ENCODE results near the gene DERL3.

DERL3 gene

DNA sequence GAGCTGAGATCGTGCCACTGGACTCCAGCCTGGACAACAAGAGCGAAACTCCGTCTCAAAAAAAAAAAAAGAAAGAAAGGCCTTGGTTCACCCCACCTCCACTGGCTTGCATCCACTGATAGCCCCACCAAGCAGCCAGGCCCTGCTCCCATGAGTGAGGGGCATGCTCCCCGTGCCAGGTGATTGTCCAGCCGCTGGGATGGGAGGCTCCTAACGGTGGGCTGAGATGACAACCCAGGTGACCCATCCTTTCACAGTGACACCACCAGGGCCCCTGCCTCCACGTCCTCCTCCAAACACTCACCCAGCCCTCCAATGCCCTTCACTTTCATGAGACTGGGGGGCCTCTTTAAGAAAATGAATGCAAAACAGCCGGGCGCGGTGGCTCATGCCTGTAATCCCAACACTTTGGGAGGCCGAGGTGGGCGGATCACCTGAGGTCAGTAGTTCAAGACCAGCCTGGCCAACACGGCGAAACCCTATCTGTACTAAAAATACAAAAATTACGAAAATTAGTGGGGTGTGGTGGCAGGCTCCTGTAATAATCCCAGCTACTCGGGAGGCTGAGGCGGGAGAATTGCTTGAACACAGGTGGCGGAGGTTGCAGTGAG, 8.6 kb upstream of the DERL3 start:
- no peak for DNase-seq

DNA sequence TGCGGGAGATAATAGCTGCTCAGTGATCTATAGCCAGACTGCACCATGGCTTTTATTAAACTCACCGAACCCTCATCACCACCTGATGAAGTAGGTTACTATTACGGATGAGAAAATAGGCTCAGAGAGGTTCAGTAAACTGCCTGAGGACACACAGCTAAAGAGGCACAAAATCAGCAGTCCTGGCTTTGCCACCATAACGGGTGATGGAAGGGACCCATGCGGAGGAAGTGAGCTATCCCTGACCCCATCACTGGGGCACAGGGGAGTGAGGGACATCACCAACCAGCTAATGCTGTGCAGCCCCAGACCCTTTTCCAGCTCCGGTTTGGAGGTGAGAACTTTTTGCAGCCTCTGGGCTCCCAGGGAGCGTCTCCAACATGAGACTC, 7.3 kb upstream of the DERL3 start:
- DNase-seq: no peak

DNA sequence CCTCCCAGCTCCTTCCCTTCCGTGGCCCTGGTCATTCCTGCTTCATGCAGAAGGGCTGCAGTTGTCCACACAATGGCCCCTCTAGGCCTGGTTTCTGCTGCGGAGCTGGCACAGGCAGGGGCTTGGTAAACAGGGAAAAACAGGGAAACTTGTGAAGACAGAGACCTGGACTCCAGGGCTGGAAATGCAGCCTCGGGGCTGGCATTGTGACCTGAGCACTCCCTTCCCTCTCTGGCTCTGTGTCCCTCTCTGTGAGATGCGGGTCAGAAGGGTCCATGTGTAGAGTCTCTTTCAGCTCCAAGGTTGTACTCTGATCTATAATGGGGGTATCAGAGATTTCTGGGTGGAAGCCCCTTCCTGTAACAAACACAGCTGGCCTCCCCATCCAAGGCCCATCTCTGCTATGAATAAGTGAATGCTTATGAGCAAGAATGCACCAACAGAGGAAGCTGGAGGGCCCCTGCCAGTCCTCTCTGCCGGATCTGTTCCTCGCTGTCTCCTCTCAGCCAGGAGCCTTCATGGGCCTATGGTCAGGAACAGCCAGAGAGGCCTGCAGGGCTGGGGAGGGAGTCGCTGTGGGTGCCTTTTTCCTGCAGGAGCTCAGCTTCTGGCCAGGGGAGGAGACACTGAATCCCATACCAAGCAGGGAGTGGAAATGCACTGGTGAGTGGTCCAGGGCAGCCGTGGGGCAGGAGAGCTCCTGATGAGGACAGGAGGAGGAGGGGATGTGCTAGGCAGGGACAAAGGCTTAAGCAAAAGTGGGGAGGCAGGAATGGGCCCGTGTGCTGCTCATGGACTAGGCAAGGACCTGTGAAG, 6.7 kb upstream of the DERL3 start:
- DNase-seq: no peak

DNA sequence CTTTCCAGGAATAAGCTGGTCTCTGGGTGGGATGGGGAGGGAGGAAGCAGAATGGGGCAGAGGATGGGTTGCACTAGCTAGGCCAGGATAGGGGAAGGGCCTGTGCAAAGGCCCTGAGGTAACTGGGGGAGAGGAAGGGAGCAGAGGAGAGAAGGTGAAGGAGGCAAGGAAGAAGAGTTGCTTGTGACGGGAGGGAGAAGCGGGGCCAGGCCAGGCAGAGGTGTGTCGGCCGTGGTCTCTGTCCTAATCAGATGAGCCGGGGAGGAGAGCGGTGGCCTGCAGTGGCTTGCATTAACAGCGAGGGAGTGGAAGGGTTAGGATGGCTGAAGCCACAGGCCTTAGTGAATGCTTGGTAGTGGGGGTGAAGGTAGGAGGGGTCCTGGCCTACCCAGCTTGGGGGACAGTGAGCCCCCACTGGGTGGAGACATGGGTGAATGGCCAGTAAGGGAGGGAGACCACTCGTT, 6.0 kb upstream of the DERL3 start:
- no peak for DNase-seq

DNA sequence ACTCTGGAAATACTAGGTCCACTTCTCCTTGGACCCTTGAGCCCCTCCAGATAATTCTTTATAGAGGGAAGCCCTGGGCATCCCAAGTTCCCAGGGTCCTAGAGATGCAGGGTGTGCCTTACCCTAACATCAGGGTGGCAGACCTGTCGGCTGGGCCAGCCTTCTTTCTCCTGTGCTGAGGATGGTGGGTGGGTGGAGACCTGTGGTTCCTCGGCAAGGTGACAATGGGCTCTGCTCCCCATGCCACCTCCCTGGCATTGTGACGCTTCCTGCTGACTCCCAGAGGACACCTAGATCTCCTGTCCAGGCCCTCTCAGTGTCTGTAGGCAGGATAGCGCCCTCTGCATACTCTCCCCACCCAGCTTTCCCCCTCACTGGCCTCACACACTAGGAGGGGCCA, 3.8 kb upstream of the DERL3 start:
- DNase-seq: no peak

DNA sequence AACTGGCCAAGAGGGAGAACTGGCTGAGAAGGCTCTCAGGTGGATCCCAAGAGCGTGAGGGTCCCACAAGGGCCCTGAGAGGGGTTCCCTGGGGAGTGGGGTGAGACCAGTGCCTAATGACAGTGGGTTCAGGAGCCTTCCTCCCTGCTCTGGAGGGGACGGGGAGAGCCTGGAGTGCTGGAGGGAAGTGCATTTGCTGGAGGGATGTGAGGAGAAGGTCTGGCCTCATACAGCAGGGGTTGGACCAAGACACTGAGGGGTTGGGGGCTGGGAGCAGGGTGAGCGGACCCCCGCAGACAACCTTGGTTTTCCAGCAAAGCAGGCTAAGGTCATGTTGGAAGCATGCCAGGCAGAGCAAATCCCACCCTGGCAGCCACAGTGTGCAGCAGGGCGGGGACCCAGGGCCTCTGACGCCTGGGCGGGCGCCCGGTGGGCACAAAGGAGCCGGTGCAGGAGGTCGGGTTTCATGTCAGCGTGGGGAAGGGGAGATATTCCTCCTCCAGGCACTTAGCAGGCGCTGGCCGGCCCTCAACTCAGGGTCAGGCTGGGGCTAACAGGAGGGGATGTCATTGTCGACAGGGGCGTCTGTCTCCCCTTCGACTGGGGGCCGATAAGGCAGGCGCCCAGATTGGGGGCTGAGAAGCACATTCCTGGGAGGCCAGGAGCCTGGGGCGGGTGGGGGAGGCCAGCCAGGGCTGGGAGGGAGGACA, 3.1 kb upstream of the DERL3 start:
- no peak for DNase-seq

DNA sequence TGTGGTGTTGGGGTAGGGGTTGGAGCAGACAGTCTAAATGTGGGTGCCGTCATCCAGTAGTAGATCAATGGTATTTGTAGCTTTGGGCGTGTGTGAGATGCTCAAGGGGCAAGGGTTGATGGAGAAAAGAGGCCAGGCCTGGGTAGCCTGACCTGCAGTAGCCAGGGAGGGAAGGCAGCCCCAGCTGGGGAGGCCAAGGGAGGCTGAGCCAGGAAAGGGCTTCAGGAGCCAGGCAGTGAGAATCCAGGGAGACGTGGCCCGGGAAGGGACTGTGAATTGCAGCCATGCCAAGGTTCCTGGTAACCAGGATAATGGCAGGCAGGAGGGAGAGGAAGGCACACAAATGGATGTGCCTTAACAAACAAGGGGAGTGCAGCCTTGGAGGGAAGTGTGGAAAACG, 2.5 kb upstream of the DERL3 start:
- no peak for DNase-seq

DNA sequence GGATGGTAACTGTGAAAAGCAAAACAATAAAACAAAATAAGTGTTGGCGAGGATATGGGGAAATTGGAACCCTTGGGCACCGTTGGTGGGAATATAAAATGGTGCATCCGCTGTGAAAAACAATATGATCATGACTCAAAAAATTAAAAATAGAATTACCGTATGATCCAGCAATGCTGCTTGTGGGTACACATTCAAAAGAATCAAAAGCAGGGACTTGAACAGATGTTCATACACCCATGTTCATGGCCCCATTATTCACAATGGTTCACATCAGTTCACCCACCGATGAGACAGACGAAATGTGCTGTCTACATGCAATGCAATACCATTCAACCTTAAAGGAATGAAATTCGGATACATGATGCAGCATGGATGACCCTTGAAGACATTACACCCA, 1.2 kb upstream of the DERL3 start:
- no peak for DNase-seq

DNA sequence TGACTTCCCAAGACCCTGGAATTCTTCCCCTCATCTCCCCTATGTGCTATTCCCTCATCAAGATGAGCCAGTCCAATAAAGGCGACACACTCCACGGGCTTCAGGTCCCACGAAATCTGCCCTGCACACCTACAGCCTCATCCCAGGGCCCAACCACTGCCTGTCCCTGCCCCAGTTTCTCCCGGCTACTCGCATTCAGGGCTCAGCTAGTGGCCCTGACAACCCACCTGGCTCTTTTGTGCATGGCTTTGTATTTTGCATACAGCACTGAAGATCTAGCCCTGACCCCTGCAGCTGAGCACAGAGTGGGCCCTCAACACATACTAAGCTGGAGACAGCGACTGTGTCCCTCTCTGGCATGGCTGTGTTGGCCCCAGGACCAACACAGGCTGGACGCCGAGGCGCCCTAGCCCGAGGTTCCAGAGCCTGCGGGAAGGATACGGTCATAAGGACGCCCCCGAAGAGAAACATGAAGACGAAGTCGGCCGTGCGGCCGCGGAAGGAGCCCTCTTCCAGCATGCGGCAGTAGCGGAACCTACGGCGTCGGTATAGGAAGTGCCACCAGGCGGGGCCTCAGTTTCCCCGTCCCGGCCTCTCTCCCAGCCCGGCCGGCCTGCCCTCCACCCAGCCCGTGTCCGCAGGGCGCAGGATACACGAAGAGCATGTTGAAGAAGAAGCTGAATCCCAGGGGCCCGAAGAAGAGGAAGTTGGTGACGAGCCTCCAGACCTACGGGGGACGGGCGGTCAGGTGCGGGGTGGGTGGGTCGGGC, 710 bp downstream of the DERL3 start:
- no peak for DNase-seq

DNA sequence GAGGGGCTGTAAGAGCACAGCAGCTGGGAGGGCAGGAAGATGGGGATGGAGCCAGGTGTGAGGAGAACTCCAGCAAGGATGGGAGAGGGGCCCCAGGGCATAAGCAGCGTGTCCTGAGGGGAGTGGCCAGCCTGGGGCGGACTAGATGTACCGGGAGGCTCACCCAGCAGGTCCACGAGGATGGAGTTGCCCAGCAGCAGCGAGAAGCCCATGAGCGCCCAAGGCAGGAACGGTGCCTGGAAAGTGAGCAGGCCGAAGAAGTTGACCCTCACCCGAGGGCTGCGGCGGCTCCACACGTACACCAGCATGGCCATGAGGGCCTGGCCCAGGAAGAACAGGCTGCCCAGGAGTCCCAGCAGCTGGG, 1.3 kb downstream of the DERL3 start:
- DNase-seq: no peak

DNA sequence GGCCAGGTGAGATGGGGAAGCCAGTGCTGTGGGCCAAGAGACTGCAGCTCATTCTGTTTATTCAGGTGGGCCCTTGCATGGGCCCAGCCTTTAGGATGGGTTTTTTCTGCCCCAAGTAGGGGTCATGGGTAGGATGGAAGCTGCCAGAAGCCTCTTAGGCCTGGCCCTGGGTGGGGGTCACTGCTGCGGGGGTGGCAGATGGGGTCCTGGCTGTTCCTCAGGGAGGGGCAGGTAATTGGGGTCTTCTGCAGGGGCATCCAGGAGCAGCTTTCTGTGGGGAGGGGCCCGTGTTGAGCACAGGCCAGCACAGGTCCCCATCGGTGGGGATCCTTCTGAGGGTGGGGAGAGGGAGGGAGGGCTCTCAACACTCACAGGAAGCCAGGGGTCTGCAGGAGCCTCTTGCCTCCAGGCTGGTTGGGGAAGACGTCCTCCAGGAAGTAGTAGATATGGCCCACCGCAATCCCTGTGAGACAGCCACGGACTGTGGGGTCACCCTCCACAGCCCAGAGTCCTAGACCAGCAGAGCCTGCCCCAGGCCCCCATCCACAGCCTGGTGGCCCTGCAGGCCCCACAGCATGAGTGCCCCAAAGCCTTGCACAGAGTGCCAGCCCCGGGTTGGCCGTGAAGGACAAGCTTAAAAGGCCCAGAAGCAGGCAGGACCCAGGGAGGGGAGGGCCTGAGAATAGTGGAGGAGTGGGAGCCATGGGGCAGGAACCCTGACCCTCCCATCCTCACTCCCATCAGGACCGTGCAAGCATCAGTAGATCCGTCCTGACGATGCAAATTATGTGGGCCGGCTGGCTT, 1.9 kb downstream of the DERL3 start:
- DNase-seq: no peak

DNA sequence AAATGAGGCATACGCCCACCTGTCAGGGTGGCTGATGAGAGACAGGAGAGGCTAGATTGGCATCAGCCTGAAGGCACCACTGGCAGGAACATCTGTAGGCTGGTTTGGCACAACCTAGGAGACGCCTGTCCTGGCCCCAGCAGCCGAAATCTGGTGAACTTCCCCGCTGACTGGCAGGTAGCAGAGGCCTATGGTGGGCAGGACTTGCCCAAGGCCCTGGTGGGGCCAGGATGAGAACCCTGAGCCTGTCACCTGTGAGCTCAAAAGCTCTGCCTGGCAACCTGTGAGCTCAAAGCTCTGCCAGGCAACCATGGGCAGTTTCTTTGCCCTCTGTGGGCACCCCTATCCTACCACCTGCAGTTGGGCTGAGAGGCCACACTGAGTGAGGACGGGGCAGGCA, 2.5 kb downstream of the DERL3 start:
- DNase-seq: no peak

DNA sequence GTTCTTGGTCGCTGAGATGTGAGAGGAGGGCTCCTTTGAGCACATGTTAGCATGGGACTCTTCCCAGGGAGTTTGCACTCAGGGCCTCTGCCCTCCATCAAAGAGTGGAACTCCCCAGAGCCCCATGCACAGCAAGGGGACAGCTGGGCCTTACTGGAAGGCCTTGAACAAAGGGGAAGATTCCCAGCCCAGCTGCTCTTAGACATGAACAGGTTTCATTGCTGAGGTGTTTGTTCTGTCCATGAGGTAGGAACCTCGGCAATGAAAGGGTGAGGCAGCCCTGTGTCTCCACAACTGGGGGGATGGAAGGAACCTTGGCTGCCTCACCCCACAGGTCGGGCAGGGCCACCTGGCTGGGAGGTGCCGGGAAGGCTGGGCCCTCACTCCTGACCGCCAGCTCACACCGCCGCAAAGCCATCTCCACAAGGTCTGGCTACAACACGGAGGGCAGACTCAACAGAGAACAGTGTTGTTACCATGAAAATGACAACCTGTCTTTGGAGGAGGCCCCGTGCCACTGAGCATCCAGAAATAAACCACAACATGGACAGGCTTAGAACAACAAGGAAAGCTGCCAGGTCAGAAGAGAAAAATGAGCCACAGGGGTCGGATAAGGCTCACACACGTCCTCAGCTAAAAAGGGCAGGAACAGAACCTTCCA, 3.2 kb downstream of the DERL3 start:
- no peak for DNase-seq

DNA sequence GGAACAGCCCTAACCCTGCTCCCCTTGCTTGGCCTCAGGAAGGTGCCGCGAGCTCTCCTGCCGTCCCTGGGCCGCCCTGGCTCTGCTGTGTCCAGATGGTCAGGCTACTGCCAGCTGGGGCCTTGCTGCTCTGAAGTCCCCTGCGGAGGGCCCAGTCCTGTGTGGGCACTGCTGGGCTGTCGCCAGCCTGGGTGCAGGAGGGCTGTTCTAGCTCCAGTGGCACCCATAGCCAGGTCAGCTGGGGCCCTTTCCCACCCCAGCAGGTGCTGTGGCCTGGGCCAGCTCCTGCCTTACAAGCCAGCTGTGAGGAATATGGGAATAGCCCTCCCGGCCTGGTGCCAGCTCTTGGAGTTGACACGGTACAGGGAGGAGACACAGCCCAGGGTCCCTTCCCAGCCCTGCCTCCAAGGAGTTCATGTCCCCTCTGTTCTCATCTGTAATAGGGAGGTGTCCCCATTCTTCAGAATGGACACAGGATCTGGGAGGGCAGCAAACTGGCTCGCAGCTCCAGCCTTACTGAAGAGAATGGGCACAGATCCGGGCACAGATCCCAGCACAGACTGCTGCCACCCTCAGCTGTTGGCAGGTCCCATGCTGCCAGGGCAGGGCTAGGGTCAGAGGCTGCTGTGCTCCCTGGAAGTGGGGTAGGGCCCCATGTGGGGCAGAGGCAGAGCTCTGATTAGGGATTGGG, 3.9 kb downstream of the DERL3 start:
- DNase-seq: no peak

DNA sequence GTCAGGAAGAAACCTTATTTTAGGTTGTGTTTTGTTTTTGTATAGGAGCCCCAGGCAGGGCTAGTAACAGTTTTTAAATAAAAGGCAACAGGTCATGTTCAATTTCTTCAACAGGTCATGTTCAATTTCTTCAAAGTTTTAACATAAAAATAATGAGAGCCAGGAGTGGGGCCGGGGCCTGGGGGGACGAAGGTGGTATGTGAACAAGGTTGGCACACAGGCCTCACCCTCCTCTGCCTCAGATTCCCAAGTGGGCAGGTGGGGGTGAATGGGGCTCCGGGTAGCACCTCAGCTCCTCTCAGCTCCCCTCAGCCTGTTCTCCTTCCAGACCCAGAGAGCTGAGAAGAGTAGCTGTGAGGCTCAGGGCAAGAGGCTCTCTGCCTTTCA, 4.4 kb downstream of the DERL3 start:
- DNase-seq: no peak

DNA sequence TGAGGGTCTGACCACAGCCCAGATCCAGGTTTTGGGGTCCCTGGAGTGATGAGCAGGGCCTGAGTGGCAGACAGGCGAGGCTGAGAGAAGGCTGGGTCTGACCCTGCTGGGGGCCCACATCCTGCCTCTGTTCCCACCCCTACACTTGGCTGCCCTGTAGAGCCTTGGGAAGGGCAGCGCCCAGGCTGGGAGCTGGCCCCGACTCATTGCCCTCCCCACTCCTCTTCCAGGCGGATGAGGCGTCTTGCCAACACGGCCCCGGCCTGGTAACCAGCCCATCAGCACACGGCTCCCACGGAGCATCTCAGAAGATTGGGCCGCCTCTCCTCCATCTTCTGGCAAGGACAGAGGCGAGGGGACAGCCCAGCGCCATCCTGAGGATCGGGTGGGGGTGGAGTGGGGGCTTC, 4.9 kb downstream of the DERL3 start:
- no peak for DNase-seq

DNA sequence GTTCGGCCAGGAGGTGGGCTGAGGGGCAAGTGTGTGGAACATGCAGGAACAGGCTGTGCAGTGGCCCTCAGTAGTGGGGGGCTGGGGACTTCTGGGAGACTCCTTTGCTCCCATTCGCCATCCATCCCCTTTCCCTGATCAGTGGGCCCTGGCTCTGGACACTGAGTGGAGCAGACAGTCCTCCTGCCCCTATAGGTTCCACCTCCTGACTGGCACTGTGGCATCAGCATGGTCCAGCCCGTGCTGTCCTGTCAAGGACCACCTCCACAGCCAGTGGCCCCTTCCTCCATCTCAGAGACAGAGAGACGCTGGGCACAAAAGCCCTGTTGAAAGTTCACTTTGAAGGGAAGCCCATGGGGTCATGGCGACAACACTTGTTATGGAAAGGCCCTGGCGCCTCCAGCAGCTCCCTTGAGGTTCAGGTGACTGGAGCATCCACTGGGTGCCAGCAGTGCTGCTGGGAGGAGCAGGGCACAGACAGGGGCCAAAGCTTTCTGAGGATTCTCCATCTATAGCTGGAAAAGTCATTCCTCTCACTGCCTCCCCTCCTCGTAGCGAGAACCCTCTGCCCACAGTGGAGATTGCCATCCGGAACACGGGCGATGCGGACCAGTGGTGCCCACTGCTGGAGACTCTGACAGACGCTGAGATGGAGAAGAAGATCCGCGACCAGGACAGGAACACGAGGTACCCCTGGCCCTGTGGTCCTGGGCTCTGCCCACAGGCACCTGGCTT, 5.6 kb downstream of the DERL3 start:
- no peak for DNase-seq

DNA sequence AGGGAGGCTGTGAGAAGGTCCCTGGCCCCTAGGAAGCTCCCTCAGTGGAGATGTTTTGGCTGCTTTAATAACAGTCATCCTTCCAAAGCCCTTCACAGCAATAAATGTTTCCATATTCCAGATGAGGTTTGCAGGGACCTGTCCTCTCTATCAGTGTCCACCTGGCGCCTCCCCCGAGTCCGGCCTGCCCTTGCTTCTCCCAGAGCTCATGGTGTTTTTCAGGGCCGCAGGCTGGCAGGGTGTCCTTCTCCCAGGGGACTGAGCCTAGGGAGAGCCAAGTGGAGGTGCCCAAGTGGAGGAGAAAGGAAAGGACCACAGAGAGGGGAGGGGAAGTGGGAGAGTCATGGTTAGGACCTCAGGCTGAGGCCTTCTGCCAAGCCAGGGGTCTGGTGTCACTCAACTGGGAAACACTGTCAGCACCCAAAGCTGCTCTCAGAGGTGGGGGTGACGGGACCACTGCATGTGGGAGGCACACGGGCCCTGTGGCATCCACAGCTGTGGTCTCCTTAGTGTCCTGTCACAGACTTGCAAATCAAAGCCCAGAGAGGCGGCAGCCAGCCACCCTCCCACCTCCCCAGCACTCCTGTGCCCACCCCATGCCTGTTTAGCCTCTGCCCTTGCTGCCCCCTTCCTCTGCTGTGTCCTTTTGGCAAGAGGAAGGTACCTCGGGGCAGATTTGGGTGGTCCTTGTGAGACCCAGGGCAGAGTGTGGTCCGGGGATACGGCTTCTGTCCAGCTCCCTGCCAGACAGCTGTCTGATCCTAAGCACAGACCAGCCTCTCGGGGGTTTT, 6.4 kb downstream of the DERL3 start:
- DNase-seq: no peak

DNA sequence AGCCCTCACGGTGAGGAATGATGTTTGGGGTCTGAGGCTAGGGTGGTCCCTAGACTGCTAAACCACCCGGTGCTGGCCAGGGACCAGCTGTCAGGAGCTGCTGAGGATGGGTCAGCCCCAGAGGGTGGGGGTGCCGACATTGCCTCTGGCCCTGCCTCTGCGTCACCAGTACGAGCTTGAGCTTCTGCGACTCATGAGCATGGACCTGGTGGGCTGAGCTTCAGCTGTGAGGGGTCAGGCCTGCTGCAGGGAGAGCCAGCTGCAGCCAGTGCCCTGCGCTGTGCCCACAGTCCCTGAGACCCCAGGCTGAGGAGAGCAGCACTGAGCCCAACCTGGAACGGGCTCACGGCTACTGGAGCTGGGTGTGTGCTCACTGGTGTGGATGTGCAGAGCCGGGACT, 7.0 kb downstream of the DERL3 start:
- DNase-seq: no peak

DNA sequence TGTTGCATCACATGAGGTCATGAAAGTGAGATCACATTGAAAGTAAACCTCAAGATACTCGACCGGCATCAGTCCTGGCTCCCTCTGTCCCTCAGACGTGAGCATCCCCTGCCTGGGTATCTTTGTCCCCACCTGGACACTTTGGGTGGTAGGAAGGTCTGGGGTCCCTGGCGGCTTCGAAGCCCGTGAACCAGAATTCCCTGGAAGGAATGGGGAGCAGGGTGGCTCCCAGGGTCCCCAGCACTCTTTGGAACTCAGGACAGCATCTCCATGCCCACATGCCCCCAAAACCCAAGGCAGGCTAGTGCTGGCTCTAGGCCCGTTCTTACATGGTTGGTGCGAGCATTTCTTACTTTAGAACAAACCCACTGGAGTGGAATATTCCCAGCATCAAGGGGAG, 7.5 kb downstream of the DERL3 start:
- no peak for DNase-seq

All from CD4-positive, alpha-beta T cell treated with Interleukin-10 for 1 hour (primary cell).